Bronchus fibroblast of lung (primary cell): Measurements from ENCODE around the gene GALNT5. TPM values are rescaled to one million over a fixed set of nuclear protein-coding genes. Genes with fewer than 3 reads are reported as not detected.

Experiments used
- total RNA-seq: library from RNA; depleted of rRNA; stranded (reverse); fragments of >200 nt; gene quantifications from 2 replicates; pipeline ENCODE4 v1.2.3, GENCODE V29; 2015

Gene GALNT5
- 9.5 and 11.1 TPM in 2 replicates for total RNA-seq

GRCh38 chr2:157257312-157258252, at the start of gene GALNT5:
Gene GALNT5, plus strand, starts transcription at chr2:157257705. Its CDS starts 378 bp downstream, at chr2:157258083.

GRCh38 chr2:157325786-157326185, 68.3 kb downstream of the GALNT5 start, which contains the start of gene ERMN:
Gene ERMN, minus strand, starts transcription at chr2:157325824. Its CDS starts 182 bp downstream, at chr2:157325642.

Other genes starting within 250 kb of the GALNT5 start
- not detected in 2 replicates for gene ERMN, start 68.1 kb downstream of the GALNT5 start, total RNA-seq
- not detected in 2 replicates for gene CYTIP, start 186.4 kb downstream of the GALNT5 start, total RNA-seq